GM20000 (cell line): Measurements from ENCODE around the gene ATG16L1.

Source experiments
- DNase-seq: peaks from one replicate; pipeline ENCODE4 v3.0.0; 2012; ENCODE audit warnings: low spot score
- CTCF ChIP-seq: IDR thresholded peaks from 2 replicates; pipeline ENCODE4 v1.5.1; 2012; ENCODE audit warnings: mild to moderate bottlenecking, control low read depth; ENCODE audit errors: extremely low read depth, missing control alignments

Gene ATG16L1

GRCh38 chr2:233258211-233258610 is 6.7 kb downstream of the ATG16L1 start:
- no peak for DNase-seq
- no peak for TF ChIP-seq CTCF

GRCh38 chr2:233259730-233260129 is 8.3 kb downstream of the ATG16L1 start:
- TF ChIP-seq CTCF, result no peak
- no peak for DNase-seq

GRCh38 chr2:233260661-233261060 is 9.2 kb downstream of the ATG16L1 start:
- no peak for TF ChIP-seq CTCF
- DNase-seq, result no peak

- no peak for TF ChIP-seq CTCF
- no peak for DNase-seq
These were observed 10.5 kb downstream of the ATG16L1 start for GRCh38 chr2:233261819-233262555.

- DNase-seq, result no peak
- no peak for TF ChIP-seq CTCF
These were observed 11.1 kb downstream of the ATG16L1 start for GRCh38 chr2:233262562-233262961.

GRCh38 chr2:233263045-233263570 is 11.6 kb downstream of the ATG16L1 start:
- no peak for DNase-seq
- TF ChIP-seq CTCF, result no peak

- no peak for TF ChIP-seq CTCF
- DNase-seq, result no peak
These were observed 13.2 kb downstream of the ATG16L1 start for GRCh38 chr2:233264667-233265066.
